Fibroblast of pulmonary artery (primary cell): Measurements from ENCODE around the gene ZSCAN4.

Experiments
- DNase-seq: peaks from one replicate; pipeline ENCODE4 v3.0.0-alpha.2; 2010; ENCODE audit warnings: low read depth
- H3K4me3 ChIP-seq: replicated peaks from 2 replicates; pipeline ENCODE4 v1.5.1; 2011; ENCODE audit warnings: low read depth, mild to moderate bottlenecking, control low read depth, low read length, moderate library complexity
- CTCF ChIP-seq: IDR thresholded peaks from 2 replicates; pipeline ENCODE4 v1.5.1; 2011; ENCODE audit warnings: mild to moderate bottlenecking, control low read depth, low read length, inconsistent platforms; ENCODE audit errors: missing control alignments

Gene ZSCAN4

GRCh38 chr19:57720878-57721277 is 52.1 kb downstream of the ZSCAN4 start:
- H3K4me3 ChIP-seq = no peak overlapping the region
- no peak for DNase-seq
- no peak for TF ChIP-seq CTCF
